Smooth muscle cell (in vitro differentiated cells): ENCODE results near the gene PELI2. TPM values are rescaled to one million over a fixed set of nuclear protein-coding genes. Genes with fewer than 3 reads are reported as not detected.

ENCODE experiments used
- DNase-seq: peaks from one replicate; lab custom pipeline; 2025; ENCODE audit not compliant: unreplicated experiment; lab: John Stamatoyannopoulos, UW
- H2AFZ ChIP-seq: fragments of 200-600 bp; sonication (generic); 2 replicates; pipeline ENCODE4 v1.6.0; 2016; ENCODE audit warnings: antibody characterized with exemption, low read depth, mild to moderate bottlenecking
- H3F3A ChIP-seq: fragments of 200-600 bp; sonication (generic); 2 replicates; pipeline ENCODE4 v1.6.0; 2017; ENCODE audit warnings: antibody characterized with exemption, low read depth
- H3K27ac ChIP-seq: fragments of 200-600 bp; sonication (generic); 2 replicates; pipeline ENCODE4 v1.5.1; 2016; ENCODE audit warnings: low read depth, mild to moderate bottlenecking
- H3K27me3 ChIP-seq: fragments of 200-600 bp; sonication (generic); 2 replicates; pipeline ENCODE4 v1.6.1; 2016; ENCODE audit warnings: low read depth, mild to moderate bottlenecking
- H3K36me3 ChIP-seq: fragments of 200-600 bp; sonication (generic); 2 replicates; pipeline ENCODE4 v1.5.1; 2016; ENCODE audit warnings: low read depth
- H3K4me1 ChIP-seq: fragments of 200-600 bp; sonication (generic); 2 replicates; pipeline ENCODE4 v1.5.1; 2016; ENCODE audit warnings: low read depth
- H3K4me2 ChIP-seq: fragments of 200-600 bp; sonication (generic); 2 replicates; pipeline ENCODE4 v1.6.0; 2016; ENCODE audit warnings: mild to moderate bottlenecking
- H3K4me3 ChIP-seq: fragments of 200-600 bp; sonication (generic); 2 replicates; pipeline ENCODE4 v1.5.1; 2016; ENCODE audit warnings: mild to moderate bottlenecking
- H3K79me2 ChIP-seq: fragments of 200-600 bp; sonication (generic); 2 replicates; pipeline ENCODE4 v1.6.0; 2016; ENCODE audit warnings: low read depth, mild to moderate bottlenecking
- H3K9ac ChIP-seq: fragments of 200-600 bp; sonication (generic); 2 replicates; pipeline ENCODE4 v1.6.0; 2016; ENCODE audit warnings: low read depth
- H3K9me3 ChIP-seq: fragments of 200-600 bp; sonication (generic); replicated peaks from 2 replicates; pipeline ENCODE4 v1.5.1; 2016; ENCODE audit warnings: low read depth
- H4K20me1 ChIP-seq: fragments of 200-600 bp; sonication (generic); 2 replicates; pipeline ENCODE4 v1.6.0; 2016; ENCODE audit warnings: low read depth
- WGBS: methylation state at CpG from one replicate; pipeline ENCODE4 v1.1.7; 2016; ENCODE audit warnings: low lambda C conversion rate; 5-methylcytosine and 5-hydroxymethylcytosine counted together
- polyA plus RNA-seq: library from polyadenylated mRNA; unstranded; fragments of >200 nt; fragmentation: Nextera tagmentation; extraction: Ambion mirVana; gene quantifications from 2 replicates; pipeline ENCODE4 v1.2.1, GENCODE V29; 2016
- total RNA-seq: library from RNA; depleted of rRNA; stranded (reverse); fragments of >200 nt; gene quantifications from 2 replicates; pipeline ENCODE4 v1.2.3, GENCODE V29; 2014
- TF ChIP-seq, protein P1 (sequence below): fragments of 200-600 bp; sonication (generic); IDR thresholded peaks from 2 replicates; pipeline ENCODE4 v1.5.1; 2017; ENCODE audit warnings: borderline replicate concordance, mild to moderate bottlenecking, antibody characterized with exemption; ENCODE audit not compliant: insufficient read depth, poor library complexity, severe bottlenecking

Gene PELI2
- total and polyA plus RNA-seq, 2 experiments from 2014 or later, result 4.6 to 9.1 TPM

DNA sequence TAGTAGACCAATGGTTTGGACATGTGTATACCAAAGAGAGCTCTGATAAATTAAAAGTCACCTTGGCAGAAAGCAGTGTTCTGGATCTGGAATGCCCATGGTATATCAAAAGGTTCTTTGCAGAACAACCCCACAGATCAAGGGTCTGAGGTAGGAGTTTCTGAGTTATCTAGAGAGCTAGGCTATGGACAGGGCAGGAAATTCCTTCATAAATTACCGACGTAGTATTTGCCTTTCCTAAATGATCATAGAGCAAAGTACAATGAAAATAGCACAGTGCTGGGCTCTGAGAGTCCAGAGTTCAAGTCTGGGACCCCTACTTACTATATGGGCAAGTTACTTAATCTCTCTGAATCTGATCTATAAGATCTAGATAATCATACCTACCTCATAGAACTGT lies 35.3 kb upstream of the PELI2 start:
- no peak overlapping the region for H3K4me2 ChIP-seq
- WGBS, result 80% methylated on average over 2 of the region's 2 CpGs
- no peak for DNase-seq

DNA sequence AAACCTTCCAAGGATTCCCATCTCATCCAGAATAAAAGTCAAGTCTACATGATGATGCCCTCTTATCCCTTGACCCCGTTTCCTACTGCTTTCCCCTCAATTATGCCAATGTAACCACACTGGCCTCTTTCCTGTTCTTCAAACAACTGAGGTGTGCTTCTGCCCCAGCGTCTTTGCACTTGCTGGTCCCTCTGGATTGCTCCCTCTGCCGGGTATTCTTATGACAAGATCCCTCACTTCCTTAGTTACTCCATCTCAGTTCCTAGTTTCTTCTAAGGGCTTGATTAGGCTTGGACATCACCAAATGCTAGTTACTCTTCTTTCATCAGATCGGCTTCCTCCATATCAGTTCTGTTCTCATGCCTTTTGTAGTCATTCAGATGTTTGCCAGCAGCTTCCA lies 32.7 kb upstream of the PELI2 start:
- no peak overlapping the region for H3K4me2 ChIP-seq
- TF ChIP-seq, protein P1, sequence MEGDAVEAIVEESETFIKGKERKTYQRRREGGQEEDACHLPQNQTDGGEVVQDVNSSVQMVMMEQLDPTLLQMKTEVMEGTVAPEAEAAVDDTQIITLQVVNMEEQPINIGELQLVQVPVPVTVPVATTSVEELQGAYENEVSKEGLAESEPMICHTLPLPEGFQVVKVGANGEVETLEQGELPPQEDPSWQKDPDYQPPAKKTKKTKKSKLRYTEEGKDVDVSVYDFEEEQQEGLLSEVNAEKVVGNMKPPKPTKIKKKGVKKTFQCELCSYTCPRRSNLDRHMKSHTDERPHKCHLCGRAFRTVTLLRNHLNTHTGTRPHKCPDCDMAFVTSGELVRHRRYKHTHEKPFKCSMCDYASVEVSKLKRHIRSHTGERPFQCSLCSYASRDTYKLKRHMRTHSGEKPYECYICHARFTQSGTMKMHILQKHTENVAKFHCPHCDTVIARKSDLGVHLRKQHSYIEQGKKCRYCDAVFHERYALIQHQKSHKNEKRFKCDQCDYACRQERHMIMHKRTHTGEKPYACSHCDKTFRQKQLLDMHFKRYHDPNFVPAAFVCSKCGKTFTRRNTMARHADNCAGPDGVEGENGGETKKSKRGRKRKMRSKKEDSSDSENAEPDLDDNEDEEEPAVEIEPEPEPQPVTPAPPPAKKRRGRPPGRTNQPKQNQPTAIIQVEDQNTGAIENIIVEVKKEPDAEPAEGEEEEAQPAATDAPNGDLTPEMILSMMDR, result no peak

More for the DNA sequence above, 35.3 kb upstream of the PELI2 start:
- Histone ChIP-seq H3K9me3 (no peaks in the 10 kb centered on the region), H2AFZ (no peak overlapping the region), H3F3A (no peaks in the 10 kb centered on the region), H3K9ac (no peak overlapping the region), H3K4me1 (peaks cover 2% of the 10 kb centered on the region), H3K4me3 (no peak overlapping the region), H4K20me1 (no peaks in the 10 kb centered on the region), H3K27me3 (no peaks in the 10 kb centered on the region), H3K36me3 (no peaks in the 10 kb centered on the region), H3K79me2 (no peaks in the 10 kb centered on the region), H3K27ac (no peak overlapping the region)
- TF ChIP-seq, protein P1, result no peak

DNA sequence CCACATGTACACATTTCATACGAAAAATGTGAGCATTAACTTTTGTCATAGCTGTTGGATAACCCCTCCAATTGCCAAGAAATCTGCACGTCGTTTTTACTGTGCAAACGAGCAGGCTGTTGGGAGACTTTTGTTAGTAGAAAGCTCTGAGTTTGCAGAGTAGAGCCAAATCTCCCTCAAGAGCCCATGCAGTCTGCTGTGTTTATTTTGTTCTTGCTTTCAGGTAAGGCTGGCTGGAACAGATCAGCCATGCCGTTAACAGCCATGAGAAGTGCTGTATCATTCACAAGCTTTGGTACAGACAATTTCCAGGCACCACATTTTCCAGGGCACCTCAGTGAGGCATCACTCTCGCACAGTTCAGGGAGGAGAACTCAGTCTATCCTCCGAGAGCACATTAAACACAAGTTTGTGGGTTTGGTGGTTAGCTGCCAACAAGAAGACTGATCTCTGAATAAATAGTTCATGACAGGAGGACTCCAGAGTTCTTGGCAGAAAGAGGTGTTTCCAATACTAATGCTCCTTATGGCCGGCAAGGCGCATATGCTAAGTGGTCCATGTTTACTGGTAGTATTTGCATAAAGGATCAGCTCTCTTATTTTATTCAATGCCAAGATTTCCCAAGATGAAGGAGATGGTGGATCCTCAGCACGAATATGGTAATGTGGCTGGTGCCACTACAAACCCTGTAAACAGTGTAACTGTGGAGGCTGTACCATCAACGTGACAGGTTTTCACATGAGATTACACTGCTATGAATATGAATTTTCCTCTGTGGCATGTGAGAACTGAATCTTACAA lies 30.3 kb upstream of the PELI2 start:
- Histone ChIP-seq H3K4me3 (no peak overlapping the region), H2AFZ (peak overlapping the region; percentile 49), H3K27ac (no peak overlapping the region), H3K36me3 (no peaks in the 10 kb centered on the region), H3F3A (no peaks in the 10 kb centered on the region), H4K20me1 (no peaks in the 10 kb centered on the region), H3K9me3 (no peaks in the 10 kb centered on the region), H3K4me1 (peaks cover 8% of the 10 kb centered on the region), H3K9ac (no peak overlapping the region), H3K27me3 (no peaks in the 10 kb centered on the region), H3K4me2 (no peak overlapping the region), H3K79me2 (no peaks in the 10 kb centered on the region)
- 71% methylated on average over 11 of the region's 11 CpGs for WGBS
- TF ChIP-seq, protein P1, result no peak
- DNase-seq, result no peak

More for the DNA sequence above, 32.7 kb upstream of the PELI2 start:
- Histone ChIP-seq H3K27ac (no peak overlapping the region), H3K4me3 (no peak overlapping the region), H4K20me1 (no peaks in the 10 kb centered on the region), H3K9ac (no peak overlapping the region), H3K27me3 (no peaks in the 10 kb centered on the region), H3K4me1 (peaks cover 8% of the 10 kb centered on the region), H3K36me3 (no peaks in the 10 kb centered on the region), H3K9me3 (no peaks in the 10 kb centered on the region), H3K79me2 (no peaks in the 10 kb centered on the region), H3F3A (no peaks in the 10 kb centered on the region), H2AFZ (no peak overlapping the region)
- no peak for DNase-seq
- 92% methylated on average over 4 of the region's 4 CpGs for WGBS

DNA sequence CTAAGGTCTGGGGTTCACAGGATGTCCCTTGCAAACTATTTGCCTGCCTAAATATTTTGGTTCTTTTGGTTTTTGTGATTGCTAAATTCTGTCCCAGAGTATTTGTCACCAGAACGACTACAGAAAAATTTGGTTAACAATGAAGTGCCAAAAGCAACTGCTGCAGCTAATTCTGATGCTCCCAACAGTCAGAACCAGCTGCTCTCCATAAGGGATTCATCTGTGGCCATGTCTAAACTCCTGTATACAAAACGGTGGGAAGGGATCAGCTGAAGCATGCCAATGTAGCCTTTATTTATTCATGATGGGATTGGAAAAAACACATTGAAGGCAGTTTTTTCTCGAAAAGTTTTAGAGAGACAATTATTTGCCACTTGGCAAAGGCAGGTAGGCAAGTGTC lies 29.3 kb upstream of the PELI2 start:
- no peaks in the 10 kb centered on the region for H3K36me3 ChIP-seq
- H3K4me2 ChIP-seq, result no peak overlapping the region
- H4K20me1 ChIP-seq, result no peaks in the 10 kb centered on the region
- H3K79me2 ChIP-seq, result no peaks in the 10 kb centered on the region
- no peak overlapping the region for H3K9ac ChIP-seq
- H3F3A ChIP-seq, result no peaks in the 10 kb centered on the region
- no peak overlapping the region for H3K4me3 ChIP-seq
- peaks cover 8% of the 10 kb centered on the region for H3K4me1 ChIP-seq
- no peaks in the 10 kb centered on the region for H3K9me3 ChIP-seq
- TF ChIP-seq, protein P1, result no peak
- no peaks in the 10 kb centered on the region for H3K27me3 ChIP-seq
- no peak for DNase-seq
- H2AFZ ChIP-seq, result no peak overlapping the region
- no peak overlapping the region for H3K27ac ChIP-seq
- 43% methylated on average over 3 of the region's 3 CpGs for WGBS
